PFSK-1 (cell line): ENCODE results near the gene CAPRIN2.

Experiments used
- FOXP2 ChIP-seq: optimal IDR thresholded peaks from 2 replicates; pipeline ENCODE3; 2011; ENCODE audit warnings: borderline replicate concordance, control low read depth, inconsistent platforms; ENCODE audit not compliant: insufficient read depth; ENCODE audit errors: extremely low read length, extremely low read depth
- POLR2AphosphoS5 ChIP-seq: IDR thresholded peaks from 2 replicates; pipeline ENCODE4 v1.6.1; 2012; ENCODE audit warnings: low read depth, mild to moderate bottlenecking, control low read depth, low read length, moderate library complexity
- SIN3A ChIP-seq: IDR thresholded peaks from 2 replicates; pipeline ENCODE4 v1.6.1; 2012; ENCODE audit warnings: mild to moderate bottlenecking, low read length, moderate library complexity, borderline replicate concordance; ENCODE audit not compliant: insufficient read depth
- TAF1 ChIP-seq: IDR thresholded peaks from 2 replicates; pipeline ENCODE4 v1.6.1; 2012; ENCODE audit warnings: low read length, control low read depth, borderline replicate concordance; ENCODE audit not compliant: insufficient read depth
- TF ChIP-seq, protein P1 (sequence below), 2 experiments: IDR thresholded peaks; 2 replicates each; pipeline versions ENCODE4 v1.6.1 to v1.8.0; 2011 to 2012; ENCODE audit warnings: low read depth in 2 of 2, low read length in 2 of 2, control low read depth in 1 of 2, inconsistent platforms in 1 of 2, mild to moderate bottlenecking in 1 of 2, moderate library complexity in 1 of 2; ENCODE audit not compliant: insufficient read depth in 1 of 2

CAPRIN2 gene

GRCh38 chr12:30763053-30763452 lies 8.3 kb upstream of the CAPRIN2 start:
- TF ChIP-seq POLR2AphosphoS5 (no peak), TAF1 (no peak), FOXP2 (no peak), SIN3A (no peak)
- TF ChIP-seq, protein P1, sequence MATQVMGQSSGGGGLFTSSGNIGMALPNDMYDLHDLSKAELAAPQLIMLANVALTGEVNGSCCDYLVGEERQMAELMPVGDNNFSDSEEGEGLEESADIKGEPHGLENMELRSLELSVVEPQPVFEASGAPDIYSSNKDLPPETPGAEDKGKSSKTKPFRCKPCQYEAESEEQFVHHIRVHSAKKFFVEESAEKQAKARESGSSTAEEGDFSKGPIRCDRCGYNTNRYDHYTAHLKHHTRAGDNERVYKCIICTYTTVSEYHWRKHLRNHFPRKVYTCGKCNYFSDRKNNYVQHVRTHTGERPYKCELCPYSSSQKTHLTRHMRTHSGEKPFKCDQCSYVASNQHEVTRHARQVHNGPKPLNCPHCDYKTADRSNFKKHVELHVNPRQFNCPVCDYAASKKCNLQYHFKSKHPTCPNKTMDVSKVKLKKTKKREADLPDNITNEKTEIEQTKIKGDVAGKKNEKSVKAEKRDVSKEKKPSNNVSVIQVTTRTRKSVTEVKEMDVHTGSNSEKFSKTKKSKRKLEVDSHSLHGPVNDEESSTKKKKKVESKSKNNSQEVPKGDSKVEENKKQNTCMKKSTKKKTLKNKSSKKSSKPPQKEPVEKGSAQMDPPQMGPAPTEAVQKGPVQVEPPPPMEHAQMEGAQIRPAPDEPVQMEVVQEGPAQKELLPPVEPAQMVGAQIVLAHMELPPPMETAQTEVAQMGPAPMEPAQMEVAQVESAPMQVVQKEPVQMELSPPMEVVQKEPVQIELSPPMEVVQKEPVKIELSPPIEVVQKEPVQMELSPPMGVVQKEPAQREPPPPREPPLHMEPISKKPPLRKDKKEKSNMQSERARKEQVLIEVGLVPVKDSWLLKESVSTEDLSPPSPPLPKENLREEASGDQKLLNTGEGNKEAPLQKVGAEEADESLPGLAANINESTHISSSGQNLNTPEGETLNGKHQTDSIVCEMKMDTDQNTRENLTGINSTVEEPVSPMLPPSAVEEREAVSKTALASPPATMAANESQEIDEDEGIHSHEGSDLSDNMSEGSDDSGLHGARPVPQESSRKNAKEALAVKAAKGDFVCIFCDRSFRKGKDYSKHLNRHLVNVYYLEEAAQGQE (IDR thresholded peaks at IDR 0.05; ENCODE audit: insufficient read depth in 1 of 2, low read depth in 2 of 2, low read length in 2 of 2), result no peak

GRCh38 chr12:30761730-30762129 lies 7.0 kb upstream of the CAPRIN2 start:
- TF ChIP-seq FOXP2 (no peak), TAF1 (no peak), SIN3A (no peak), POLR2AphosphoS5 (no peak)
- TF ChIP-seq, protein P1 (IDR thresholded peaks at IDR 0.05; ENCODE audit: insufficient read depth in 1 of 2, low read depth in 2 of 2, low read length in 2 of 2), result no peak

DNA sequence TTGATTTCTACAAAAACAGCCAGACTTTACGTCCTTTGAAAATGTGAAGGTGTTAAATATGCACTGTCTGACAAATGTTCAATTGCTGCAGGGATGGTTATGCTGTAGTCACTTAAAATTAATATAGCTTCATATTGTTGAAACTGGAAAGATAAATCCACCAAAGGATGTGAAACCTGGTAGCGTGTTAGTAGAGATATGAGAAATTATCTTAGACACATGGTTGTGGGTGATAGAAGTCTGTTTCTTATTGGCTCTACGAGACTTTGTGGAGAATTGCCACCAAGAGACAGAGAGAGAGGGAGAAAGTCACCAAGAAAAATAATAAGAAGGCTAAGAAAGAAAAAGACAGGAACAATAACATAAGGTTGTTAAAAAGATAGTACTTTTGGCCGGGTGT lies 2.6 kb upstream of the CAPRIN2 start:
- no peak for TF ChIP-seq FOXP2
- TF ChIP-seq POLR2AphosphoS5, result no peak
- no peak for TF ChIP-seq TAF1
- TF ChIP-seq SIN3A, result no peak
- TF ChIP-seq, protein P1 (IDR thresholded peaks at IDR 0.05; ENCODE audit: insufficient read depth in 1 of 2, low read depth in 2 of 2, low read length in 2 of 2), result no peak

DNA sequence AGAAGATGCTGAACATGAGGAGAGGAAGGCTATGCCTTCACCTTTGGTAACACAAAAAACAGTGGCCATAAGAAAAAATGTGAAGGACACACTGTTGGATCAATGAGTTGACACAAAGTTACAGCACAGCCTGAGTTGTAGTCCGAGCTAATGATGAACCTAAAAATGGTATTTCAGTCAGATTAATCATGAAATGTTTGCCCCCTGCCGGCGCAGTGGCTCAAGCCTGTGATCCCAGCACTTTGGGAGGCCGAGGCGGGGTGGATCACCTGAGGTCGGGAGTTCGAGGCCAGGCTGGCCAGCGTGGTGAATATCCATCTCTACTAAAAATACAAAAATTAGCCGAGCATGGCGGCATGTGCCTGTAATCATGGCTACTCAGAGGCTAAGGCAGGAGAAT lies 1.3 kb upstream of the CAPRIN2 start:
- TF ChIP-seq FOXP2, result no peak
- no peak for TF ChIP-seq TAF1
- no peak for TF ChIP-seq SIN3A
- TF ChIP-seq POLR2AphosphoS5, result no peak
- TF ChIP-seq, protein P1 (IDR thresholded peaks at IDR 0.05; ENCODE audit: insufficient read depth in 1 of 2, low read depth in 2 of 2, low read length in 2 of 2), result no peak

GRCh38 chr12:30755395-30755762 lies 628 bp upstream of the CAPRIN2 start:
- no peak for TF ChIP-seq FOXP2
- TF ChIP-seq, protein P1 (IDR thresholded peaks at IDR 0.05; ENCODE audit: insufficient read depth in 1 of 2, low read depth in 2 of 2, low read length in 2 of 2), result no peak
- no peak for TF ChIP-seq POLR2AphosphoS5
- TF ChIP-seq TAF1, result no peak
- no peak for TF ChIP-seq SIN3A
